GM19238 (cell line): Measurements from ENCODE around the gene PM20D1.
"Not testable (repeated sequence)": the region's sequence is repeated elsewhere in the genome, so short reads cannot be mapped to it uniquely, and the experiment has no call there.

Source experiments
- DNase-seq: peaks from one replicate; pipeline ENCODE4 v3.0.0; 2011; ENCODE audit warnings: low spot score; ENCODE audit not compliant: insufficient read length

The PM20D1 gene, protein sequence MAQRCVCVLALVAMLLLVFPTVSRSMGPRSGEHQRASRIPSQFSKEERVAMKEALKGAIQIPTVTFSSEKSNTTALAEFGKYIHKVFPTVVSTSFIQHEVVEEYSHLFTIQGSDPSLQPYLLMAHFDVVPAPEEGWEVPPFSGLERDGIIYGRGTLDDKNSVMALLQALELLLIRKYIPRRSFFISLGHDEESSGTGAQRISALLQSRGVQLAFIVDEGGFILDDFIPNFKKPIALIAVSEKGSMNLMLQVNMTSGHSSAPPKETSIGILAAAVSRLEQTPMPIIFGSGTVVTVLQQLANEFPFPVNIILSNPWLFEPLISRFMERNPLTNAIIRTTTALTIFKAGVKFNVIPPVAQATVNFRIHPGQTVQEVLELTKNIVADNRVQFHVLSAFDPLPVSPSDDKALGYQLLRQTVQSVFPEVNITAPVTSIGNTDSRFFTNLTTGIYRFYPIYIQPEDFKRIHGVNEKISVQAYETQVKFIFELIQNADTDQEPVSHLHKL

GRCh38 chr1:205849619-205850355 is at the start of gene PM20D1:
Gene PM20D1, minus strand, starts transcription at chr1:205850132. Its CDS starts 60 bp downstream, at chr1:205850072.
- peak; percentile 48 for DNase-seq

GRCh38 chr1:205896351-205896750 is 46.4 kb upstream of the PM20D1 start:
- DNase-seq = no peak

GRCh38 chr1:205894119-205894518 is 44.2 kb upstream of the PM20D1 start:
- not testable (repeated sequence) for DNase-seq

GRCh38 chr1:205892175-205892574 is 42.2 kb upstream of the PM20D1 start:
- not testable (repeated sequence) for DNase-seq

GRCh38 chr1:205891481-205891880 is 41.5 kb upstream of the PM20D1 start:
- DNase-seq = not testable (repeated sequence)

- not testable (repeated sequence) for DNase-seq
Observed at GRCh38 chr1:205890631-205891030, 40.7 kb upstream of the PM20D1 start.

GRCh38 chr1:205889706-205890105 is 39.8 kb upstream of the PM20D1 start:
- DNase-seq = not testable (repeated sequence)

- DNase-seq = not testable (repeated sequence)
Observed at GRCh38 chr1:205889006-205889405, 39.1 kb upstream of the PM20D1 start.

DNA sequence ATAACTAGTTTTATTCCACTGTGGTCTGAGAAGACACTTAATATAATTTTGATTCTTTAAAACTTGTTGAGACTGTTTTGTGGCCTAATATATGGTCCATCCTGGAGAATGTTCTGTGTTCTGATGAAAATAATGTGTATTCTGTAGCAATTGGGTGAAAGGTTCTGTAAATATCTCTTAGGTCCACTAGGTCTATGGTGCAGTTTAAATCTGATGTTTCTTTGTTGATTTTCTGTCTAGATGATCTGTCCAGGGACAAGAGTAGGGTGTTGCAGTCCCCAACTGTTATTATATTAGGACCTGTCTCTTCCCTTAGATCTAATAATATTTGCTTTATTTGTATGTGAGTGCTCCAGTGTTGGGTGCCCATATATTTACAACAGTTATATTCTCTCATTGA is 33.9 kb upstream of the PM20D1 start:
- no peak for DNase-seq

- no peak for DNase-seq
Observed at GRCh38 chr1:205880923-205881322, 31.0 kb upstream of the PM20D1 start.

- no peak for DNase-seq
Observed at GRCh38 chr1:205879974-205880373, 30.0 kb upstream of the PM20D1 start.

DNA sequence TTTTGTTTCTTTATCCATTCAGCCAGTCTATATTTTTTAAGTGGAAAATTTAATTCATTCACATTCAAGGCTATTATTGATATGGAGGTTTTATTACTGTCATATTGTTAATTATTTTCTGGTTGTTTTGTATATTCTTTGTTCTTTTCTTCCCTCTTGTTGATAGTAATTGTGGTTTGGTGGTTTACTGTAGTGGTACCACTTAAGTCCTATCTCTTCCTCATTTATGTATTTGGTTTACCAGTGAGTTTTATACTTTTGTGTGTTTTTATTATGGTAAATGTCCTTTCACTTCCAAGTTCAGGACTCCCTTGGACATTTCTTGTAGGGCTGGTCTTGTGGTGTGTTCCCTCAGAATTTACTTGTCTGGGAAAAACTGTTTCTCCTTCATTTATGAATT is 28.1 kb upstream of the PM20D1 start:
- DNase-seq = no peak

- DNase-seq = not testable (repeated sequence)
Observed at GRCh38 chr1:205873148-205873547, 23.2 kb upstream of the PM20D1 start.

GRCh38 chr1:205870236-205870635 is 20.3 kb upstream of the PM20D1 start:
- DNase-seq = no peak

DNA sequence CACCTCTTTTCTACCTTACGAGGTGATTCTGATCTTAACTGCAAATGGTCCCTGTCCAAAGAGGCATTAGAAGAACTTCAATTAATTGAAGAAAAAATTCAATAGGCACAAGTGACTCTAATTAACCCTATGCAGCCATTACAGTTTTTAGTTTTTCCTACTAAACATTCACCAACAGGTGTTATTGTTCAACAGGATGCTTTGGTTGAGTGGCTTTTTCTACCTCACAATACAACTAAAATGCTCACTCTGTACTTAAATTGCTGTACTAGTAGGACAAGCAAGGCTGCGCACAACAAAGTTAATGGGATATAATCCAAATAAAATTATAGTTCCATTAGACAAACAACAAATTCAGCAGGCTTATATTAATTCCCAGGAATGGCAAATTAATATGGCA is 11.6 kb upstream of the PM20D1 start:
- no peak for DNase-seq

- DNase-seq = no peak
Observed at GRCh38 chr1:205858141-205858961, 8.4 kb upstream of the PM20D1 start.

- DNase-seq = not testable (repeated sequence)
Observed at GRCh38 chr1:205857501-205857900, 7.6 kb upstream of the PM20D1 start.

DNA sequence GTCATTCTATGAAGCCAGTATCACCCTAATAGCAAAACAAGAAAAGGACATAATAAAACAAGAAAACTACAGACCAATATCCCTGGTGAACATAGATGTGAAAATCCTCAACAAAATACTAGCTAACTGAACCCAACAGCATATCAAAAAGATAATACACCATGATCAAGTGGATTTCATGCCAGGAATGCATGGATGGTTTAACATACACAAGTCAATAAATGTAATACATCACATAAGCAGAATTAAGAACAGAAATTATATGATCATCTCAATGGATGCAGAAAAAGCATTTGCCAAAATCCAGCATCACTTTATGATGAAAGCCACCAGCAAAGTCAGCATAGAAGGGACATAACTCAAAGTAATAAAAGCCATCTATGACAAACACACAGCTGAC is 6.5 kb upstream of the PM20D1 start:
- DNase-seq = no peak

GRCh38 chr1:205852969-205853368 is 3.0 kb upstream of the PM20D1 start:
- no peak for DNase-seq

DNA sequence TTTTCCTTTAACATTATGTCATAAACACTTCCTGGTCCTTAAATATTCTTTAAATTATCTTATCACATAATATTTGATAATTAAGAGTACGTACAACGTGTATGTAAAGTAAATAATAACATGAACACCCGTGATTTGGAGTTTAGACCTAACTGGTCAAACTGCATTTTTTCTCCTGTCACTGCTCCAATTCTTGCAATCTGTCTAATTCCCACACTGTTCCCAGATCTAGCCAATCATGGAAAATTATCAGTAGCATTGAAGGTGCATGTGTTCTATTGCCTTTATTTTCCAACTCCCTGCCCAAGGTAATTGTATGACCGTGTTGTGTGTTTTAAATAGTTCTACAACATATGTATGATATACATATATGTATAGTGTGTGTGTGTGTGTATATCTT is 2.1 kb upstream of the PM20D1 start:
- DNase-seq = no peak

- DNase-seq = no peak
Observed at GRCh38 chr1:205843036-205843859, 6.7 kb downstream of the PM20D1 start.
